Activated CD4-positive, alpha-beta T cell treated with anti-CD3 and anti-CD28 coated beads for 48 hours (primary cell): ENCODE data around the gene NFE2L2.
"Not testable (repeated sequence)": the region's sequence is repeated elsewhere in the genome, so short reads cannot be mapped to it uniquely, and the experiment has no call there.

Experiments used
- DNase-seq: peaks from one replicate; pipeline ENCODE4 v3.0.0-alpha.2; 2020

Gene NFE2L2

GRCh38 chr2:177264693-177265587 lies at the start of gene NFE2L2:
Gene NFE2L2, minus strand, starts transcription at chr2:177264727. Its CDS starts 151 bp downstream, at chr2:177264576.
- peak; percentile 96 for DNase-seq

DNA sequence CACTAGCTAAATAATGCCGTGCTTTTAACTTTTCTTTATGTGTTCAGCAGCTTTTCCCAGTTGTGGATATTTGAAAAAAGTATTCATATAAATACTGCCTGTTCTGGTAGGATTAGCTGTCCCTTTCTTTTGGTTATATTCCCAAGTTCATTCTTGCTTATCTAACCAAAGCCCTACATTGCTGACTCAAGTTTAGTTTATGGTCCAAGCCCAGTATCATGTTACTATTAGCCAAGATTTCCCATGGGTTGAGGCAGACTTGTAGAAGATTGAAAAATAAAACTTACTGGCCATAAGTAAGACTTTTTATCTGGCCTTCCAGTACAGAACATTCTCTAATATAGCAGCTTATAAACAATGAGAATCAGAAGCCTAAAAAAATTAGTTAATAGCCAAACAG lies 49.7 kb upstream of the NFE2L2 start:
- DNase-seq, result no peak

DNA sequence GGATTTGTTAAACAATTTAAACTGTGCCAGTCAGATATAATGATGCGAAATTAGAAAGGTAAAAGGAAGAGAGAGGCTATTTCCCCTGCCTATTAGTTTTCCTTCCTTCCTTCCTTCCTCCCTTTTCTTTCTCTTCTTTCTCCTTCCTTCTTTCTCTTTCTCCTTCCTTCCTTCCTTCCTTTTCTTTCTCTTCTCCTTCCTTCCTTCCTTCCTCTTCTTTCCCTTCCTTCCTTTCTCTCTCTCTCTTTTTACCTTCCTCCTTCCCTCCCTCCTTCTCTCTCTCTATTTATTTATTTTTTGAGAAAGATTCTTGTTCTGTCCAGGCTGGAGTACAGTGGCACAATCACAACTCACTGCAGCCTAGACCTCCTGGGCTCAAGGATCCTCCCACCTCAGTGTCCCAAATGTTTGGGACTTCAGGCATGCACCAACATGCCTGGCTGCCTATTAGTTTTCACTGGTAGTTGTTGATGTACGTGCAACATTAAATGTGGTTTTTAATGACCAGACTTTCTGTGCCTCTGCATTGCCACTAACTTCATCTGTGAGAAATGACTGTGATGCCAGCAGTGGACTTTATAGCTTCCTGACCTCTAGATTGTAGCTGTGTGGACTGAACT lies 48.7 kb upstream of the NFE2L2 start:
- DNase-seq, result no peak

DNA sequence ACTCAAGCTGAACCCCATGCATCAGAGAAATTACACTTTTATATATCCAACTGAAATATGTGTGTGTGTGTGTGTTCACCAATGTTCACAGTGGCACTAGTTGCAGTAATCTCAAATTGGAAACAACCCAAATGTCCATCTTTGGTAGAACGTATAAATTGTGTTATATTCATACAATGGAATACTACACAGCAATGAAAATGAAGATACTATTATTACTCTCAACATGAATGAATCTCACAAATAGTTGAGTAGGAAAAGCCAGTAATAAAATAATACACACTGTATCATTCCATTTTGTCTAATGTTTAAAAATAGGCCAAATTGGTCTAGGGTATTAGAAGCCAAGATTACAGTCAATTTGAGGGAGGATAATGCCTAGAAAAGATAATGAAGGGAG lies 48.0 kb upstream of the NFE2L2 start:
- no peak for DNase-seq

- DNase-seq, result not testable (repeated sequence)
Measured at GRCh38 chr2:177309672-177310309, 45.3 kb upstream of the NFE2L2 start.

- DNase-seq, result no peak
Measured at GRCh38 chr2:177306550-177306949, 42.0 kb upstream of the NFE2L2 start.

DNA sequence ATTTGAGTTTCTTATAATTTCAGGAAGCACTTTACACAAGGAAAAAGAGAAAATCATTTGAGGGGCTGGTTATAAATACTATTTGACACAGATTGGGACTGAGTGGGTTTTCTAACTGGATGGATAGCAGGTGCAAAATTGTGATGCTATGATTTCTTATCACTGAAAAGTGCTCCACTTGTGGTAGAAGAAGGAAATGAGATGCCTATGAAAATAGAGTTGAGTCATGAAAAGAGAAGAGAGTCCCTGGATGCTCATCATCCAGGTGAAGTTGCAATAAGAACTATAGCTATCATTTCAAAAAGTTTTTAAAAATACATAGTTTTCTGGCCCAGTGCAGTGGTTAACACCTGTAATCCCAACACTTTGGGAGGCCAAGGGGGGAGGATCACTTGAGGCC lies 39.4 kb upstream of the NFE2L2 start:
- no peak for DNase-seq

DNA sequence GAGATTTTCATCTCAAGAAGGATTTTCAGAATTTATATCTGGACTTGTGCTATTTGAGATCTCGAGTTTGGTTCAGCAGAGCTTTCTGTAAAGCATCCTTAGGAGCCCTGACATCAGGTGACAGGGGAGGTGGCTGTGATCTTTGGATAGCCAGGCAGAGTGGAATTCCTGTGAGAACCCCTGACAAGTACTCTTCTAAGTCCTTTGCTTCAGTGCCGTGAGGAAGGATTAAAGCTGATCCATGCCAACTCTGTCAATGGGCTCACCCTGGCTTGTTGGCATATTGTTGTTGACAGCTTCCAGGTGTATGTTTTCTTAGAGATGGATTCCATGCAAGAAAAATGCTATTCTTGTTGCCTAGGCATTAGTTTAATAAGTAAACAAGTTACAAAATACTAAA lies 38.0 kb upstream of the NFE2L2 start:
- DNase-seq, result no peak

- no peak for DNase-seq
Measured at GRCh38 chr2:177298191-177298590, 33.7 kb upstream of the NFE2L2 start.

DNA sequence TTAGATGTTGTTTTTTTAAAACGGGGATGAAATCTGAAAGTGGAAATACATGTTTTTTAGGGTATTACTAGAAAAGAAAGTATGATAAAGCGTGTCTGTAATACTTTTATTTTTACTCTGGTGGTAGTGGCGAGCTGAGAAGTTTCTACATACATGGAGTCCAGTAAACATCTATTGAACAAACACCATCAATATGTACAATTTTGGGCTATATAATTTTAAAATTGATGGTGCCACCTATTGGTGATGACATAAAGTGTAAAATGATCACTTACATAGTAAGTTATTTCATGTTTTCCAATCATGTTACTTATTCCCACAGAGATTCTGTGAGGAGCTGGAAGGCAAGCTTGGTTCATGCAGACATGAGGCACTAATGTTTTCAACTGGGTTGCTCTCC lies 31.5 kb upstream of the NFE2L2 start:
- no peak for DNase-seq

- no peak for DNase-seq
Measured at GRCh38 chr2:177295484-177295883, 31.0 kb upstream of the NFE2L2 start.

GRCh38 chr2:177291701-177292100 lies 27.2 kb upstream of the NFE2L2 start:
- DNase-seq, result peak; percentile 28

- DNase-seq, result peak; percentile 20
Measured at GRCh38 chr2:177289824-177290628, 25.5 kb upstream of the NFE2L2 start.

DNA sequence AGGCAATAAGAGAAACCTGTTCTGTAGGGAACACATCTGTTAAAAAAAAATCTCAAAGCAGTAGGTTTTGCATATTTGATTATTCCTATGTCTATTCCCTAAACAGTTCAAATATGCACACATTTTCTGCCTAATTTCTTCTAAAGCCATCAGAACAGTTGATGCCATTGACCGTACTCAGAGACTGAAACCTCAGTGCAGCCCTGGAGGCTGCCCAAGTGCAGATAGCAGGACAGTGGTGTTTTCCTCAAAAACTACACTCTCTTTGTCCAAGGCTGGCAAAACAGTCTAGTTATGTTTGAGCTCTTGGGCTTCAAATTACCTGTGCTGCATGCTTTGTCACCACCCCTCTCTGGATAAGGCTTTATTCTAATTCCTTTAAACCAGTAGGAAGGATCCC lies 23.3 kb upstream of the NFE2L2 start:
- no peak for DNase-seq

DNA sequence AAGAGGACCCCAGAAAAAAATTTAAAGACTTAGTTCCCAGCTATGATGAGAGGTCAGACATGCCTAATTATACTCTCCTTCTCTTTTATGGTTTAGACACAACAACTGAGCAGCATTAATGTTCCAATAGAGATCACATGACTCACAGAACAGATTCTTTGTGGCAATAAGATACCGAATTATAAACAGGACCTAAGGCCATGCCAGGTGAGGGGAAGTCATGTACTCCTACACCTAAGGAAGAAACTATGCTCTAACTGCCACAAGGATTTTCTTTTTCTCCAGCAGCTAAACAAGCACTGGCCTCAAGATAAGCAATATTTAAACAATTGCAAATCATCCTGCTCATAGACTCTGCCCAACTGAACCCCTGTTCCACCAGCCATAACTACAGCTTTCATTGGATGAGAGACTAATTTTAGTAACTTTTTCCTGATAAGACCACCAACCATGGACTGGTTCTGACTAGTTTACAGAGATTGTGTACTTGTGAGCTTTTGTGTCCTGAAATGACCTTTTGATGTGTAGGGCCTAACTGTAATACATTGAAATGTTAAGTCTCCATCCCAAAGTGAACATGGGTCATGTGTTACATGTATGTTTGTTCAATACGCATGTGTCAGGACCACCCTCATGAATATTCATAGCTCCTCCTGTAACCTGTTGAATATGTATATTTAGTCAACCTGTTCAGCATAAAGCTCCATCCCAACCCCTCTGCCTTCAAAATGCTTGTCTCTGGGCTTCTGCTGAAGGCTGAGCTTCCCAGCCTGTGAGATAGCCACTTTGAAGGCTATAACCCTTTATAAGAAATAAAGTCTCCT lies 21.6 kb upstream of the NFE2L2 start:
- DNase-seq, result no peak

DNA sequence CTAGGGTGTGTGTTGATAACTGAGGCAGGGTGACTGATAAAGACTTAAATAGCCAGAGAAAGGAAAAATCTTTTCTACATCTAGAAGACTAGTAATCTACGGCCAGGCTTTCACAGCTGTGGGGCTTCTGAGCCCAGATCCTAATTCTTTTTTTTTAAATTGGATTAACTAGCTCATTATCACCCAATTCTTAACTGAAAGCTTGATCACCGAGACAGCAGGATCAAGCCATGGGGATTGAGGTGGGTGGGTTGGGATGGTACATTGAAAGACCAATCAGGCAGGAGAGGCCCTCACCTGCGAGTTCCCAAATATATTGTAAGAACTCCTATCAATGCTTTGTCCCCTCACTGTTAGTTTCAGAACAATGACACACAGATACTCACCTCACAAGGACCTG lies 20.0 kb upstream of the NFE2L2 start:
- DNase-seq, result no peak

DNA sequence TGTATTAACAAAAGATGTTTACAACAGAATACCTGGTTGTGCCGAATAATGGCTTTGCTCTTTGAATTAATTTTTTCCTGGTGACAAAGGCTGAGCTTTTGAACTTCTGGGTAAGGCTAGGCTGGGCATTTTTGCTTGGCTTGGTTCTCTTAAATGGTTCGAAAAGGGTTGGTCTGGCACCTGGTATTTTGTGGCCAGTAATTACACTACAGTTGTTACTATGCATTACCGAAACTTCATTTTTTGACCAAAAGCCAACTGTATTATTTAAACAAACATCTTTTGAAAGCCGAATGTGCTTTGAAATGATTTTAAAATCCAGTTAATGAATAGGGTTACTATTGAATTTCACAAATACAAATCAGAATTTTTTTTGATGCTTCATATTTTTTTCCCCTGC lies 19.4 kb upstream of the NFE2L2 start:
- DNase-seq, result no peak

DNA sequence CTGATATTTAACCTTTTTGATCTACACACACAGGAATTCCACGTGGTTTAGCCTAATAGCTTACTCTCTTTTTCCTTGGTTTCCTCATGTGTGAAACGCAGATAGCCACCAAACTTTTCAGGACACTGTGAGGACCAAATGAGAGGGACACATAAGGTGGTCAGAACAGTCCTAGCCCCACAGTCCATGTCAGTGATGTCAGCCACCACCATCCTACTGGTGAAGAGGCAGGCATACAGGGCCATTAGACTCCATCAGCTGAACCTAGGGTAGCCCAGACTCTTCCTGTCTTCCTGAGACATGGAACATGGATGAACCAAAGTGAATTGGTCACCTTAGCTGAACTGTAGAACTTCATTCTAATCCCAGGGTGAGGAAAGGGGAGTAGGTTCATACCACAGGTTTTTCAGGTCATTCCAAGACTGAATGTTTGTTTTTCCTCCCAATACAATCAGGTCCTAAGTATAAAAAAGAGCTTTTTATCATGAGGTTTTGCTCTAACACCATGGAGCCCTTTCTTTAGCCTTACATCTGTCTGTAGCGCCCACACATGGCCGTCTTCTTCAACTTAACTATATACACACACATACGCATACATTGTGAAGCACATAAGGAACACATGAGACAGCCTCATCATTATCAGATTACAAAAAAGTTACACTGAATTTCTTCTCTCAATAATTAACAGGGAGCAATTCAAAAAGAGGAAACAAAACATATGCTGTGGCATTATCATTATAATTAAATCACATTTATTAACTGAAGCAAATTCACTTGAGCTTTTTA lies 18.5 kb upstream of the NFE2L2 start:
- no peak for DNase-seq

DNA sequence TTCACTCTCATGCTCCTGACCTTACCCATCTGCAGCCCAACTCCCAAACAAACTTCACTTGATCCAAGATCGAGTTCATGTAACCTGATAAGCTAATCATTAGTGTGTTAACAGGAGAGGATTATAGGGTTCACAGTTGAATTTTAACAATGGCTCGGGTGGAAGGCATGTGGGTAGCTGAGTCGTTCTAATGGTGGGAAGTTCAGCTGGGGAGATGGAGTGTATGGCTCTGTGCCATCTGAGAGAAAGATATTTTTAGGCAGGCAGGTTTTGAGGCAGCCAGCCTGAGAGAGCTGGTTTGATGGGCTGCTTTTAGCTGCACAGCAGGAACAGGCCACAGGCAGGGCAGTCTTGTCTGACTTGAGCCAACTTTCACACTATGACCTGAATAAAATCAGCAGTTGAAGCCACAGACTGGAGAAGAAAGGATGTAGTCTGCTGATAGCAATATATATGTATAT lies 17.7 kb upstream of the NFE2L2 start:
- DNase-seq, result no peak

GRCh38 chr2:177281400-177282180 lies 17.1 kb upstream of the NFE2L2 start:
- DNase-seq, result no peak
